GM12801 (cell line): ENCODE data around the gene FTO.

ENCODE experiments used
- CTCF ChIP-seq: IDR thresholded peaks from one replicate; pipeline ENCODE4 v1.5.1; 2011; ENCODE audit warnings: control low read depth; ENCODE audit not compliant: insufficient read length; ENCODE audit errors: extremely low read depth

The FTO gene

GRCh38 chr16:53805113-53805512 is 101.2 kb downstream of the FTO start:
- no peak for TF ChIP-seq CTCF

GRCh38 chr16:53805752-53806151 is 101.8 kb downstream of the FTO start:
- TF ChIP-seq CTCF: no peak

- TF ChIP-seq CTCF: no peak
These were observed 105.4 kb downstream of the FTO start for GRCh38 chr16:53809088-53809932.

GRCh38 chr16:53812914-53813313 is 109.0 kb downstream of the FTO start:
- TF ChIP-seq CTCF: no peak

- no peak for TF ChIP-seq CTCF
These were observed 110.8 kb downstream of the FTO start for GRCh38 chr16:53814801-53815200.

- TF ChIP-seq CTCF: no peak
These were observed 112.4 kb downstream of the FTO start for GRCh38 chr16:53816211-53816836.

- TF ChIP-seq CTCF: no peak
These were observed 113.3 kb downstream of the FTO start for GRCh38 chr16:53817117-53817755.
